Measurements from ENCODE around the gene RNF224. TPM values are rescaled to one million over a fixed set of nuclear protein-coding genes. Genes with fewer than 3 reads are reported as not detected.

The RNF224 gene
- total RNA-seq, 1 donor from 2014 or later: not detected

DNA sequence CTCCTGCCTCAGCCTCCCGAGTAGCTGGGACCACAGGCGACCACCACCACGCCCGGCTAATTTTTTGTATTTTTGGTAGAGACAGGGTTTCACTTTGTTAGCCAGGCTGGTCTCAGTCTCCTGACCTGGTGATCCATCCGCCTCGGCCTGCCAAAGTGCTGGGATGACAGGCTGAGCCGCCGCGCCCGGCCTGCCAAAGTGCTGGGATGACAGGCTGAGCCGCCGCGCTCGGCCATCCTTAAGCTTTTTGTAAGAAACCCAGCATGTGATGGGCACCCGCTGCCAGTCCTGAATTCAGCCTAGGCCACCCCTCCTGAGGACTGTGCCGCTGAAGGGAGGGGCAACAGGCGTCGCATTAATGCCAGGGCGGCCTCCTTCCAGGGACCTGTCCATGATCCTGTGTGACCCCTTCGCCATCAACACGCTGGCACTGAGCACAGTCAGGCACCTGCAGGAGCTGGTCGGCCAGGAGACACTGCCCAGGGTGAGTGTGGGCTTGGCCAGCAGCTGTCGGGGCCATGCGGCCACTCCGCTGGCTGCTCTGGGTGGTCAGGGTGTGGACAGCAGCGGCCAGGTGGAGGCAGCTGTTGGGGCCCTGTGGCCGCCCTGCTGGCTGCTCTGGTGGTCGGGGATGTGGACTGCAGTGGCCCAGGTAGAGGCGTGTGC lies 38.3 kb downstream of the RNF224 start:
- intact Hi-C loops (cut with micrococcal nuclease): no loop called here
- Mint-ChIP-seq H3K9me3 (no peaks in the 10 kb centered on the region), H3K4me1 (no peaks in the 10 kb centered on the region), H3K27me3 (no peaks in the 10 kb centered on the region), H3K27ac (no peak overlapping the region), H3K36me3 (ENCODE audit: low read depth) (peaks cover 34% of the 10 kb centered on the region), H3K4me3 (no peak overlapping the region)
- DNase-seq: no peak

DNA sequence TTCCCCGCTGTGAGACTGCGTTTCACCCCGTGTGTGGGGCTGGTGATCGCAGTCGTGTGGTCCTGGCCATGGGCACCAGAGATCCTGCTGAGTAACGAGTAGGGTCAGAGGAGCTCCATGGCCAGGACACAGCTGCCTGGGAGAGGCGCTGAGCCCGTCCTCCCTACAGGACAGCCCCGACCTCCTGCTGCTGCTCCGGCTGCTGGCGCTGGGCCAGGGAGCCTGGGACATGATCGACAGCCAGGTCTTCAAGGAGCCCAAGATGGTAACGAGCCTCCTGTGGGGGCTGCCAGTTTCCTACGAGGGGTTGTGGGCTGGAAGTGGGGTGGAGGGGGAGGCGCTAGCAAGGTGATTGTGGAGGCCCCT lies 38.8 kb downstream of the RNF224 start:
- Mint-ChIP-seq H3K4me3 (no peak overlapping the region), H3K9me3 (no peaks in the 10 kb centered on the region), H3K36me3 (ENCODE audit: low read depth) (peaks cover 36% of the 10 kb centered on the region), H3K27ac (no peak overlapping the region), H3K27me3 (no peaks in the 10 kb centered on the region), H3K4me1 (no peaks in the 10 kb centered on the region)
- intact Hi-C loops (cut with micrococcal nuclease): no loop called here
- no peak for DNase-seq

DNA sequence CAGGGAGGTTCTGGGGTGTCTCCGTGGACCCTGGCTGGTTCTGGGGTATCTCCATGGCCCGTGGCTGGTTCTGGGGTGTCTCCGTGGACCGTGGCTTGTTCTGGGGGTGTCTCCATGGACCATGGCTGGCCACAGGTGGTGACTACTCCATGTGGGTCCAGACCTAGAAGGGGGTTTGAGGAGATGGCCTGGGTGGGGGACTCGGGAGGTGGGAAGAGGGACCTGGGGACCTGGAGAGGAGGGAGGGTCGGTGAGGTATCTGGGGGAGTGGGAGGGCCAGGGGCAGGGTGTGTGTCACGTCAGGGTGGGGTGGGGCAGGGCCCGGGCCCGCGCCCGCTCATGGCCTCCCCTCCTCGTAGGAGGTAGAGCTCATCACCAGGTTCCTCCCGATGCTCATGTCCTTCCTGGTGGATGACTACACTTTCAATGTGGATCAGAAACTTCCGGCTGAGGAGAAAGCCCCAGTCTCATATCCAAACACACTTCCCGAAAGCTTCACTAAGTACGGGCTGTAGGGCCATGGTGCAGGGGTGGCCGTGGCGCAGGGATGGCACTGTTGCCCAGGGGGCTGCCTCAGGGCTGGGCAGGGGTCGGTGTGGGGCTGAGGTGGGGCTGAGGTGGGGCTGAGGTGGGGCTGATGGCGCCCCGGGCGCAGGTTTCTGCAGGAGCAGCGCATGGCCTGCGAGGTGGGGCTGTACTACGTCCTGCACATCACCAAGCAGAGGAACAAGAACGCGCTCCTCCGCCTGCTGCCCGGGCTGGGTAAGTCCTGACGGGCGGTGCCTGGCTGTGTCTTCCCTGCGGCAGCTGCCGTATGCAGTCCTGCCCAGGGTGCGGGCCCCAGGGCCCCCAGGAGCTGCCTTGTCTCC lies 39.5 kb downstream of the RNF224 start:
- intact Hi-C loops (cut with micrococcal nuclease): no loop called here
- Mint-ChIP-seq H3K4me3 (no peak overlapping the region), H3K27ac (no peak overlapping the region), H3K4me1 (peaks cover 4% of the 10 kb centered on the region), H3K36me3 (ENCODE audit: low read depth) (peaks cover 36% of the 10 kb centered on the region), H3K9me3 (no peaks in the 10 kb centered on the region), H3K27me3 (no peaks in the 10 kb centered on the region)
- no peak for DNase-seq

DNA sequence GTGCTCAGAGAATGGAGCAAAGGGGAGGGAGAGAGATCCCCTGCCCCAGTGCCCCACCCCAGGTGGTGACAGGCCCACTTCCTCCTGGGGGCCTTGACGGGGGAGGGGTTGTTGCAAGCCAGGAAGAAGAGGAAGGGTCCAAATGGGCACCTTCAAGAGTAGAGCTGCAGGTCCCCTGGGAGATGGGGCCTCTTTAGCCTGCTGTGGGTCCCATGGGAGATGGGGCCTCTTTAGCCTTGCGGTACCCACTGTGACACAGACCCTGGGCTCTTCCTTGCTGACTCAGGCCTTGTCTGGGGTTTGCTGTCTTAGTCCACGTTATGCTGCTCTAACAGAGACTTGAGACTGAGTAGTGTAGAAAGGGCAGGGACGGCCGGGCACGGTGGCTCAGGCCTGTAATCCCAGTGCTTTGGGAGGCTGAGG lies 40.6 kb downstream of the RNF224 start:
- Mint-ChIP-seq H3K4me3 (no peak overlapping the region), H3K36me3 (ENCODE audit: low read depth) (peaks cover 35% of the 10 kb centered on the region), H3K9me3 (no peaks in the 10 kb centered on the region), H3K27me3 (no peaks in the 10 kb centered on the region), H3K4me1 (peaks cover 4% of the 10 kb centered on the region), H3K27ac (no peak overlapping the region)
- intact Hi-C loops (cut with micrococcal nuclease): no loop called here
- DNase-seq: no peak

DNA sequence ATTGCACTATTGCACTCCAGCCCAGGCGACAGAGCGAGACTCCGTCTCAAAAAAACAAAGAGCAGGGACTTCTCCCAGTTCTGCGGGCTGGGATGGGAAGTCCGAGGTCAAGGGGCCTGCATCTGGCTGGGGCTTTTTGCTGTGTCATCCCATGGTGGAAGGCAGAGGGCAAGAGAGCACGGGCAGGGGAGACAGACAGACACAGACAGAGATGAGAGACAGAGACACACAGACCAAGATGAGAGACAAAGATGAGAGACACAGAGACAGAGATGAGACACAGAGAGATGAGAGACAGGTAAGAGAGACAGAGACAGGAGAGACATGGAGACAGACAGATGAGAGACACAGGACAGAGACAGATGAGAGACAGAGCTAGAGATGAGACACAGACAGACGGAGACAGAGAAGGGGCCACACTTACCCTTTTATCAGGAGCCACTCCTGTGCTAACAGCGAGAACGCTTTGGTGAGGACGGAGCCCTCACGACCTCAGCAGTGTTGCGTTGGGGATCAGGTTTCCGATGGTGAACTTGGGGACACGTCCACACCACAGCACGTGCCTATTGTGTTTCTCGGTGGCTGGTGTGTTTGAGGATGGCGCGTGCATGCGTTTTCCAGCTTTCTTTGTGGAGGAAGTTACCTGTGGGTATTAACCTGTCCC lies 41.4 kb downstream of the RNF224 start:
- H3K4me1 Mint-ChIP-seq: peaks cover 4% of the 10 kb centered on the region

DNA sequence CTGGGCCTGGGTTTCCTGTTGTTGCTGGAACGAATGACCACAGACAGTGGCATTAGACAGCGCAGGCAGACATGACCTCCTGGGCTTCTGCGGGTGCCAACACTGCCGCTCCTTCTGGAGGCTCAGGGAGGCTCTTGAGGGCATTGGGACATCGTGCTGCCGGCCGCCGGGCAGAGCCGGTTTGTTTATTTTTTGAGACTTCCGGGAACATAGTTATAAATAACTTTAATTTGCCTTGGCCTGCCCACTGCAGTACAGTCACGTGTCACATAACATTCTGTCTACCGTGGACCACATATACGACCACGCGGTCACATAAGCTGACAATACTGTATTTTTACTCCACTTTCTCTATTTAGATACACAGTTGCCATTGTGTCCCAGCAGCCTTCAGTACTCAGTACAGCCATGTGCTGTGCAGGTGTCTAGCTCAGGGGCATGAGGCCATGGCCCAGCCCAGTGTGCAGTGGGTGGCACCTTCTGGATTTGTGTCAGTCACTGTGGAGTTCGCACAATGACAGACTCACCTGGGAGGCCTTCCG lies 42.0 kb downstream of the RNF224 start:
- no peak for DNase-seq
- no peak overlapping the region for H3K27ac Mint-ChIP-seq
- no peaks in the 10 kb centered on the region for H3K27me3 Mint-ChIP-seq
- intact Hi-C loops (cut with micrococcal nuclease): no loop called here
- no peak overlapping the region for H3K4me3 Mint-ChIP-seq
- H3K36me3 Mint-ChIP-seq (ENCODE audit: low read depth): peaks cover 31% of the 10 kb centered on the region
- H3K4me1 Mint-ChIP-seq: peaks cover 4% of the 10 kb centered on the region
- no peaks in the 10 kb centered on the region for H3K9me3 Mint-ChIP-seq

More for the DNA sequence above, 41.4 kb downstream of the RNF224 start:
- Mint-ChIP-seq H3K36me3 (ENCODE audit: low read depth) (peaks cover 35% of the 10 kb centered on the region), H3K27ac (peak overlapping the region; percentile 4), H3K4me3 (no peak overlapping the region), H3K27me3 (no peaks in the 10 kb centered on the region), H3K9me3 (no peaks in the 10 kb centered on the region)
- intact Hi-C loops (cut with micrococcal nuclease): no loop called here
- DNase-seq: no peak

DNA sequence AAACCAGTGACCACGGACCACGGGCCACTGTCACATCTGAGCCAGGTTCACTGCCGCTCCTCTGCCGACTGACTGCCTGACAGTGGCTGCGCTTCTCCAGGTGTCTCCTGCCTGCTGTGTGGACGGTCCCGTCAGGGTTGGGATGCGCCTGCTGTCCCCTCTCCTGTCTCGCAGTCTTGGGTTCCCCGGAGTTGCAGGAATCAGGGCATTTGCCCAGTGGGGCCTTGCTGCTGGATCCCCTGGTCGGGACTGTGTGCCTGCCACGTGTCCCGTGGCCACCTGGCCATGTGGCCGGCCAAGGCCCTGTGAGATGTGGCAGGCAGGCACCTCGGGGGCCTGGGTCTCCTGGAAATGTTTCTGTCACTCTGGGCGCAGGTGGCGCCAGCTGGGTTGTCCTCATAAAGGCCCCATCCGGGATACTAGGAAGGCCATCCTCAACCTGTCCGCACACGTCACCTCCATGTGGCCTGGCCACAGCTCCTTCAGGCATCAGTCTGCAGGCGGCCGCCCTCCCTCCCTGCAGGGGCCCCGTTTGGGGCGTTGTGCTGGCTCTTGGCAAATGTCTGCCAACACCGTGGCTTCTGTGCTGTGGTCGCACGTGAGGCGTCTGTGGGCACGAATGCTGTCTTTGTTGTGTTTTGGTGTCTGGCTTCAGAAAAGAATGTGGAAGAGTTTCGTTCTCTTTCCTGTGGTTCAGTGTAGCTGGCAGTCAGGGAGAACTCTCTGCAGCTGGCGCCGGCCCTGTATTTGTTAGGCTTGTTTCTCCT lies 43.8 kb downstream of the RNF224 start:
- no peak overlapping the region for H3K4me3 Mint-ChIP-seq
- intact Hi-C loops (cut with micrococcal nuclease): no loop called here
- H3K27ac Mint-ChIP-seq: peak overlapping the region; percentile 51
- no peaks in the 10 kb centered on the region for H3K27me3 Mint-ChIP-seq
- no peaks in the 10 kb centered on the region for H3K9me3 Mint-ChIP-seq
- H3K36me3 Mint-ChIP-seq (ENCODE audit: low read depth): peaks cover 26% of the 10 kb centered on the region
- peaks cover 9% of the 10 kb centered on the region for H3K4me1 Mint-ChIP-seq
- DNase-seq: peak; percentile 74

DNA sequence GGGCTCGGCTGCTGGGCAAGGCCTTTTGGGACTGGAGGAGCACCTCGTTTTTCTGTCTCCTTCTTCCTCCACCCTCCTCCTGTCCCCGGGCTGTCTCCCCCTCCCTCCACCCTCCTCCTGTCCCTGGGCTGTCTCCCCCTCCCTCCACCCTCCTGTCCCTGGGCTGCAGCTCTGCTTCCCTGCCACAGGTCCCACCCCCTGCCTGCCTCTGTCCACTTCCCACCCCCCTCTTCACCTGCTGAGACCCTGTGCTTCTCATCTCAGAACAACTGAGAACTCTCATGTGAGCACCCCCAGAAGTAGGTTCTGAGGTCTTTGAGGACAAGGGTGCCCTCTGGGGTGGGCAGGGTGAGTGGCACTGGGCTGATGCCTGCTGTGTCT lies 44.4 kb downstream of the RNF224 start:
- Mint-ChIP-seq H3K4me3 (no peak overlapping the region), H3K9me3 (no peaks in the 10 kb centered on the region), H3K36me3 (ENCODE audit: low read depth) (peaks cover 26% of the 10 kb centered on the region), H3K27ac (no peak overlapping the region), H3K27me3 (no peaks in the 10 kb centered on the region), H3K4me1 (peaks cover 9% of the 10 kb centered on the region)
- intact Hi-C loops (cut with micrococcal nuclease): no loop called here
- no peak for DNase-seq

DNA sequence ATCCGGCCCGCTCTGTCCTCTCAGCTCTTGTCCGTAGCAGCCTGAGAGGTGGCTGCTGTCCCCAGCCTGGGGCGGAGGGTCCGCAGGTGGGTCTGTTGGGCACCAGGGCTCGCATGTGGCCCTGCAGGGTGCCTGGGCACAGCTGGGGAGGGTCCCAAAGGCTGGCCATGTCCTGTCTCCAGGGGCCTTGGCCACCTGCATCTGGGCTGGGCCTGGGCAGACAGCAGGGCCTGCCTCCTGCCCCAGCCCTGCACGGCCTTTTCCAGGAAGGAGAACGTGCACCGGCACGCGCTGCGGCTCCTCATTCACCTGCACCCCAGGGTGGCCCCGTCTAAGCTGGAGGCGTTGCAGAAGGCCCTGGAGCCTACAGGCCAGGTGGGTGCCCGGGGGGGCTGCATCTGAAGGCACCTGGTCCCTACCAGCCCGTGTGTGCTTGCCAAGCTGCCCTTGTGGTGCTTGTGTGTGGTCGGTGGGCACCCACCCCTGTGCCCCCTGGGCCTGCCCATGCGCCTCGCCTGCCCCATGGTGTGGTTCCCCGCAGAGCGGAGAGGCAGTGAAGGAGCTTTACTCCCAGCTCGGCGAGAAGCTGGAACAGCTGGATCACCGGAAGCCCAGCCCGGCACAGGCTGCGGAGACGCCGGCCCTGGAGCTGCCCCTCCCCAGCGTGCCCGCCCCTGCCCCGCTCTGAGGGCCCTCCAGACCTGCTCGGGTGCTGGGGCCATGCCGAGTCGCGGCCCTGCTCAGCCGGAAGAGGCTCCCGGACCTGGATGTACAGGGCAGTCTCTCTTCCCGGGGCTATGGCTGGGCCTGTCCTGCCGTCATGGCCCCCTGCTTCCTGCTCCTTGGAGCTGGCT lies 45.2 kb downstream of the RNF224 start:
- Mint-ChIP-seq H3K27ac (no peak overlapping the region), H3K36me3 (ENCODE audit: low read depth) (peaks cover 24% of the 10 kb centered on the region), H3K4me1 (peaks cover 12% of the 10 kb centered on the region), H3K27me3 (no peaks in the 10 kb centered on the region), H3K9me3 (no peaks in the 10 kb centered on the region), H3K4me3 (no peak overlapping the region)
- no peak for DNase-seq
- intact Hi-C loops (cut with micrococcal nuclease): no loop called here

DNA sequence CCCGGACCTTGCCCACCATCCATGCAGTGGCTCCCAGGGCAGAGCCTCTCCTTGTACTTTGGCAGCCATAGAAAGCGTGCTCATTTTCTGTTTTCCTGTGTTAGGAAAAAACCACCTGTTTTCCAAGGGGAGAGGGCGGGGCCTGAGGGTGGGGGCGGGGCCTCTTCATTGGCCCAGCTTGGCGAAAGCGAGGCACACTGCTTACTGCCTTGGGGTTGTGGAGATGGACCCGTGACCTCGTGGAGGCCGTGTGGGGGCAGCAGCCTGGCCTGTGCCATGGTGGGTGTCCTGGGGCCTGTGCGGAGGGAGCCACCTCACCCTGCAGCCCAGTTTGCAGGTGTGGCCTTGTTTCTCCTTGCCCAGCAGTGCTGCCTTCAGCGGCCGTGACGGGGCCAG lies 45.8 kb downstream of the RNF224 start:
- H3K4me3 Mint-ChIP-seq: no peak overlapping the region
- peaks cover 20% of the 10 kb centered on the region for H3K36me3 Mint-ChIP-seq (ENCODE audit: low read depth)
- intact Hi-C loops (cut with micrococcal nuclease): no loop called here

DNA sequence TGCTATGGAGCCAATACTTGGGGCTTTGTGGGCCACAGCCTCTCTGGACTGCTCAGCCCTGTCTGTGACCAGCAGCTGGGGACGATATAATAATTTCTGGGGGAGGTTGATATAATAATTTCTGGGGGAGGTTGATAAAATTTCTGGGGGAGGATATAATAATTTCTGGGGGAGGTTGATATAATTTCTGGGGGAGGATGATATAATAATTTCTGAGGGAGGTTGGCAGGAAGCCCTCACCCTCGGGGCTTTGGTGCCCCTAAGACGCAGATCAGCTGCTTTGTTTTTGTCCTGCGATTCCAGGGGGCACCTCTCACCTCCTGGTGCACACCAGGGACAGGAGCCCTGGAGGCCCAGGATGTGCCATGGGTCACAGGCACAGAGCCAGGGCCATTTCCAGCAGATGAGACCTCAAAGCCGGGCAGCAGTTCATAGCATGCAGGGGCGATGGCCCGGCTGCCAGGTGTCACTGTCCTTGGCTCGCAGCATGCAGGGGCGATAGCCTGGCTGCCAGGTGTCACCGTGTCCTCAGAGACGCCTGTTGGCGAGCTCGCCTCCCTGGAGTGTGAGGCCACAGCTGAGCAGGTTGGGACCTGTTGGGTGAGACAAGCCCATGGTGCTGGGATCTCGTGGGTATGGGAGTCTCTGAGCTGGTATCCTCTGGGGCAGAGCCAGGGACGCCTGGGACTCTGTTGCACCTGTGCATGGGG lies 46.5 kb downstream of the RNF224 start:
- intact Hi-C loops (cut with micrococcal nuclease): no loop called here
- H3K4me3 Mint-ChIP-seq: no peak overlapping the region
- peaks cover 12% of the 10 kb centered on the region for H3K4me1 Mint-ChIP-seq
- no peaks in the 10 kb centered on the region for H3K9me3 Mint-ChIP-seq
- H3K36me3 Mint-ChIP-seq (ENCODE audit: low read depth): peaks cover 15% of the 10 kb centered on the region
- no peaks in the 10 kb centered on the region for H3K27me3 Mint-ChIP-seq
- no peak overlapping the region for H3K27ac Mint-ChIP-seq
- no peak for DNase-seq

More for the DNA sequence above, 45.8 kb downstream of the RNF224 start:
- Mint-ChIP-seq H3K27ac (no peak overlapping the region), H3K27me3 (no peaks in the 10 kb centered on the region), H3K9me3 (no peaks in the 10 kb centered on the region), H3K4me1 (peaks cover 12% of the 10 kb centered on the region)
- no peak for DNase-seq

DNA sequence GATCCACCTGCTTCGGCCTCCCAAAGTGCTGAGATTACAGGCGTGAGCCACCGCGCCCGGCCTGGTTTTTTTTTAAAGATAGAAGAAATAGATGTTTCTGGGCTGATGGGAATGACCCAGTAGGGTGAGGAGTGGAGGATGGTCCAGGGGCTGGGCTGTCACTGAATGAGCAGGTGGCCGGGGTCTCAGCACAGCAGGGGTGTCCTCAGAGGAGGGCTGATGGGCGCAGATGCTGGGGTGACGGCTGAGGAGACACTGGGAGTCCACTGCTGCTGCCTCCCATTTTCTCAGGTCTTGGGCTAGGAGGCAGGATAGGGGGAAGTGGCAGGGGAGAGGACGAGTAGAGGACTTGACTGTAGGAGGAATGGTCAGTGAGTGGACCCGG lies 47.9 kb downstream of the RNF224 start:
- peak overlapping the region; percentile 49 for H3K27ac Mint-ChIP-seq
- peaks cover 14% of the 10 kb centered on the region for H3K36me3 Mint-ChIP-seq (ENCODE audit: low read depth)
- DNase-seq: no peak
- H3K27me3 Mint-ChIP-seq: no peaks in the 10 kb centered on the region
- H3K4me1 Mint-ChIP-seq: peaks cover 12% of the 10 kb centered on the region
- H3K9me3 Mint-ChIP-seq: no peaks in the 10 kb centered on the region
- intact Hi-C loops (cut with micrococcal nuclease): no loop called here
- peak overlapping the region; percentile 17 for H3K4me3 Mint-ChIP-seq
